SU-DHL-6 (cell line): ENCODE measurements around the gene UPF2.

Experiments
- H2AFZ ChIP-seq: fragments of 200-600 bp; sonication (generic); 2 replicates; pipeline ENCODE4 v1.6.1; 2014; ENCODE audit warnings: low read depth, mild to moderate bottlenecking, moderate library complexity, mixed read lengths, antibody characterized with exemption, low read length; ENCODE audit not compliant: severe bottlenecking
- H3F3A ChIP-seq: fragments of 200-600 bp; shearing (Covaris generic); 2 replicates; pipeline ENCODE4 v1.6.0; 2016; ENCODE audit warnings: antibody characterized with exemption, mild to moderate bottlenecking; ENCODE audit not compliant: insufficient read depth
- H3K27ac ChIP-seq: fragments of 200-600 bp; sonication (generic); 2 replicates; pipeline ENCODE4 v1.5.1; 2016; ENCODE audit warnings: low read depth, mild to moderate bottlenecking, low read length, moderate library complexity, mixed read lengths
- H3K27me3 ChIP-seq: fragments of 200-600 bp; sonication (generic), shearing (Covaris generic); 2 replicates; pipeline ENCODE4 v1.6.0; 2014; ENCODE audit warnings: mild to moderate bottlenecking, low read length
- H3K36me3 ChIP-seq: fragments of 200-600 bp; sonication (generic); 2 replicates; pipeline ENCODE4 v1.6.1; 2014; ENCODE audit warnings: mild to moderate bottlenecking, low read length, mixed read lengths
- H3K4me2 ChIP-seq: fragments of 300-600, 200-600 bp; shearing (Covaris generic), sonication (generic); 2 replicates; pipeline ENCODE4 v1.6.0; 2014; ENCODE audit warnings: low read length, low read depth, mild to moderate bottlenecking; ENCODE audit not compliant: poor library complexity, severe bottlenecking
- H3K4me3 ChIP-seq: fragments of 200-600 bp; sonication (generic); 2 replicates; pipeline ENCODE4 v1.5.1; 2014; ENCODE audit warnings: antibody characterized with exemption, low read length, mild to moderate bottlenecking, mixed read lengths; ENCODE audit not compliant: insufficient read depth, poor library complexity, severe bottlenecking
- H3K79me2 ChIP-seq: fragments of 200-600 bp; sonication (generic); 2 replicates; pipeline ENCODE4 v1.6.1; 2014; ENCODE audit warnings: mild to moderate bottlenecking, low read length, moderate library complexity; ENCODE audit not compliant: insufficient read depth
- H3K9ac ChIP-seq: fragments of 200-600 bp; sonication (generic); 2 replicates; pipeline ENCODE4 v1.7.0; 2014; ENCODE audit warnings: mild to moderate bottlenecking, low read length
- H3K9me2 ChIP-seq: fragments of 200-600 bp; sonication (generic); replicated peaks from 2 replicates; pipeline ENCODE4 v1.6.1; 2014; ENCODE audit warnings: low read length; ENCODE audit not compliant: insufficient read depth
- H3K9me3 ChIP-seq: fragments of 200-600 bp; sonication (generic); 2 replicates; pipeline ENCODE4 v1.6.1; 2014; ENCODE audit warnings: low read length, mixed read lengths; ENCODE audit not compliant: insufficient read depth
- H4K20me1 ChIP-seq: fragments of 200-600 bp; sonication (generic); 2 replicates; pipeline ENCODE4 v1.6.1; 2014; ENCODE audit warnings: low read depth, mild to moderate bottlenecking, antibody characterized with exemption, low read length, moderate library complexity, mixed read lengths
- CTCF ChIP-seq: fragments of 200-600 bp; sonication (generic); IDR thresholded peaks from one replicate; pipeline ENCODE4 v1.5.1; 2017; ENCODE audit warnings: antibody characterized with exemption, mild to moderate bottlenecking, low read length, moderate library complexity; ENCODE audit not compliant: insufficient read depth, poor library complexity, severe bottlenecking
- EZH2phosphoT487 ChIP-seq: fragments of 200-600 bp; sonication (generic), shearing (Covaris generic); conservative IDR thresholded peaks from 2 replicates; pipeline ENCODE4 v1.6.1; 2018; ENCODE audit warnings: mild to moderate bottlenecking, antibody characterized with exemption, low read length, moderate library complexity, mixed read lengths

UPF2 gene

DNA sequence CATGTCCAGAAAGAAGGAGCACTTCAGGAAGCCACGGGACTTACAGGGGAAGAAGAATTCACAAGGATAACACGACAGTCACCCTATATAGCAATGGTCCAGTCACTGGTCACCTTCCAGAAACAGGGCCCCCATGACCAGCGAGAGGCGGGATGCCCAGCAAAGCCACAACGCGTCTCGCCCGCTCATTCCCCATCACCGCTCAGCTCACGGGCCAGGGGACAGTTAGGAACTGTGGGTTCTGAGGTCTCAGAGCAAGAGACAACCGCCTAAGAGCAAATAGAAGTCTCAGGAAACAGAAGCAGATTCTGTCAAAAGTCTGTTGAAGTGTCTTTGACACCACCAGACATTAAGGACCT lies 147.5 kb downstream of the UPF2 start:
- H2AFZ ChIP-seq, result no peak overlapping the region
- H3K27me3 ChIP-seq, result no peaks in the 10 kb centered on the region
- no peak overlapping the region for H3K4me2 ChIP-seq
- no peak overlapping the region for H3K4me3 ChIP-seq
- H3K9me2 ChIP-seq, result no peaks in the 10 kb centered on the region
- no peaks in the 10 kb centered on the region for H3K36me3 ChIP-seq
- no peak overlapping the region for H3K9ac ChIP-seq
- no peak for TF ChIP-seq EZH2phosphoT487
- no peak for TF ChIP-seq CTCF
- H4K20me1 ChIP-seq, result no peaks in the 10 kb centered on the region
- no peaks in the 10 kb centered on the region for H3K9me3 ChIP-seq
- no peaks in the 10 kb centered on the region for H3K79me2 ChIP-seq
- H3K27ac ChIP-seq, result no peak overlapping the region
- H3F3A ChIP-seq, result no peaks in the 10 kb centered on the region

DNA sequence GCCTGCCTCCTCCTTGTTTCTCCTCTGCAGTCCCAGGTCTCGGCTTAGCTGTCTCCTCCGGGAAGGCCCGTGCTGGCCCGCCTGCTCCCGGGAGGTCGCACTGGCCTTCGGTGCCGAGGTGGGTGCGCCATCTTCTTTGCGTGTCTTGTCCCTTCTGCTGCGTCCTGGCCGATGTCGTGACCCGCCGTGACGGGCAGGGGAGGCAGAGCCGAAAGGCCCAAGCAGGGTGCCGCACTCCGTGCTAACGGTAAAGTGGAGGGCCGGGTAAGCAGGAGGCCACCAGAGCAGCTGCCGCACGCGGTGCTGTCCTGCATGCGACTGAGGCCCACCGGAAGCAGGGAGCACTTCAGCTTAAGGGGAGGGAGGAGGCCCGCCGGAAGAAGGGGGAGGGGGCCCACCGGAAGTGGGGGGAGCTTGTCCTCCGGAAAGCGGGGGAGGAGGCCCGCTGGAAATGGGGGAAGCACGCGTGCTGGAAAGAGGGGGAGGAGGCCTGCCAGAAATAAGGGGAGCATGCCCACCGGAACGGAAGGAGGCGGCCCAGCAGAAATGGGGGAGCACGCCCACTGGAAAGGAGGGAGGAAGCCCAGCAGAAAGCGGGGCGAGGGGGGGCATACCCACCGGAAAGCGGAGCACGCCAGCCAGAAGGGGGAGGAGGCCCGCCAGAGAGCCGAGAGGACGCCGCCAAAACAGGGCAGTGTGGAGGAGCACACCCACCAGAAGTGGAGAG lies 148.1 kb downstream of the UPF2 start:
- Histone ChIP-seq H3K27me3 (no peaks in the 10 kb centered on the region), H3K9ac (no peak overlapping the region), H3K9me2 (no peaks in the 10 kb centered on the region), H3K36me3 (no peaks in the 10 kb centered on the region), H3K27ac (no peak overlapping the region), H4K20me1 (no peaks in the 10 kb centered on the region), H3K79me2 (no peaks in the 10 kb centered on the region), H2AFZ (no peak overlapping the region), H3K9me3 (no peaks in the 10 kb centered on the region), H3K4me2 (no peak overlapping the region), H3K4me3 (no peak overlapping the region), H3F3A (no peaks in the 10 kb centered on the region)
- TF ChIP-seq EZH2phosphoT487 (no peak), CTCF (no peak)

DNA sequence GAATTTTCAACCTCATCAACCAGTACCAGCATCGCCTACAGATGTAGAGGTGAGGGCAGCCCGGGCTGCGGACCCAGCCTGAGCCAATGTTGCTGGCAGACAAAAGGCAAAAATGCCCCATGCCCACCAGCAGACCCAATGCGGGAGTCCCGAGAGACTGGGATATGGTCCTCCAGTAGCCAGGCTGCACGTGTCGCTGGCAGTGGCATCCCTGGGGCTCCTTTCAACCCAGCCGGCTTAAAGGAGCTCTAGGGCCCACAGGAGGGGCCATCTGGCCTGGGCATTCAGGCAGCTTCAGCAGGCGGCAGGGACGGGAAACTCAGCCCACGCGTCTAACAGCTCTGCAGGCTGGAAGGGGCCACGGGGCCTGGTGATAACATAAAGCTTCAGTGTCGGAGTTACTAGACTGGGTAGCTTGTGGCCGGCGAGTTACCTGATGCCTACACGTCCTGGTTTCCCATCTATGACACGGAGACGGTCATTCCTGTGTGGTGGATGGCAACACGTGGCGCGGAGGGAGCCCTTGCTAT lies 148.8 kb downstream of the UPF2 start:
- Histone ChIP-seq H2AFZ (no peak overlapping the region), H3K4me2 (no peak overlapping the region), H3K27me3 (no peaks in the 10 kb centered on the region), H3K4me3 (no peak overlapping the region), H3F3A (no peaks in the 10 kb centered on the region), H3K9me3 (no peaks in the 10 kb centered on the region), H3K9ac (no peak overlapping the region), H4K20me1 (no peaks in the 10 kb centered on the region), H3K79me2 (no peaks in the 10 kb centered on the region), H3K9me2 (no peaks in the 10 kb centered on the region), H3K27ac (no peak overlapping the region), H3K36me3 (no peaks in the 10 kb centered on the region)
- no peak for TF ChIP-seq CTCF
- no peak for TF ChIP-seq EZH2phosphoT487
